NAMALWA (cell line): ENCODE data around the gene EFCAB12.
"Not testable (repeated sequence)": the region's sequence is repeated elsewhere in the genome, so short reads cannot be mapped to it uniquely, and the experiment has no call there.

Experiments
- DNase-seq: peaks from one replicate; pipeline ENCODE4 v3.0.0-alpha.2; 2015; ENCODE audit warnings: low spot score

EFCAB12 gene

GRCh38 chr3:129421236-129421883, 7.1 kb downstream of the EFCAB12 start:
- no peak for DNase-seq

- no peak for DNase-seq
Measured at GRCh38 chr3:129419476-129419875, 9.0 kb downstream of the EFCAB12 start.

GRCh38 chr3:129418041-129418973, 10.1 kb downstream of the EFCAB12 start:
- DNase-seq: no peak

GRCh38 chr3:129417326-129417725, 11.1 kb downstream of the EFCAB12 start:
- no peak for DNase-seq

GRCh38 chr3:129416415-129416814, 12.0 kb downstream of the EFCAB12 start:
- DNase-seq: no peak

GRCh38 chr3:129415830-129416229, 12.6 kb downstream of the EFCAB12 start:
- no peak for DNase-seq

- no peak for DNase-seq
Measured at GRCh38 chr3:129415378-129415777, 13.1 kb downstream of the EFCAB12 start.

GRCh38 chr3:129413687-129414506, 14.5 kb downstream of the EFCAB12 start:
- peak; percentile 28 for DNase-seq

GRCh38 chr3:129413238-129413637, 15.2 kb downstream of the EFCAB12 start:
- DNase-seq: not testable (repeated sequence)

- no peak for DNase-seq
Measured at GRCh38 chr3:129412542-129413198, 15.8 kb downstream of the EFCAB12 start.

GRCh38 chr3:129410971-129411370, 17.5 kb downstream of the EFCAB12 start:
- DNase-seq: no peak

- DNase-seq: no peak
Measured at GRCh38 chr3:129409541-129409940, 18.9 kb downstream of the EFCAB12 start.

GRCh38 chr3:129404610-129405009, 23.8 kb downstream of the EFCAB12 start:
- no peak for DNase-seq

GRCh38 chr3:129404130-129404529, 24.3 kb downstream of the EFCAB12 start:
- no peak for DNase-seq

- DNase-seq: no peak
Measured at GRCh38 chr3:129403450-129403849, 25.0 kb downstream of the EFCAB12 start.

GRCh38 chr3:129402616-129403015, 25.8 kb downstream of the EFCAB12 start:
- DNase-seq: no peak

- DNase-seq: no peak
Measured at GRCh38 chr3:129402210-129402609, 26.2 kb downstream of the EFCAB12 start.

- DNase-seq: no peak
Measured at GRCh38 chr3:129399895-129400357, 28.5 kb downstream of the EFCAB12 start.

GRCh38 chr3:129399145-129399894, 29.1 kb downstream of the EFCAB12 start:
- DNase-seq: peak; percentile 97

- DNase-seq: peak; percentile 40
Measured at GRCh38 chr3:129398803-129399144, 29.7 kb downstream of the EFCAB12 start.
